ENCODE results near the gene CMPK2. TPM values are rescaled to one million over a fixed set of nuclear protein-coding genes. Genes with fewer than 3 reads are reported as not detected.

Gene CMPK2
- total and polyA plus RNA-seq, 2 experiments from 2014 or later = 0.54 to 0.61 TPM

DNA sequence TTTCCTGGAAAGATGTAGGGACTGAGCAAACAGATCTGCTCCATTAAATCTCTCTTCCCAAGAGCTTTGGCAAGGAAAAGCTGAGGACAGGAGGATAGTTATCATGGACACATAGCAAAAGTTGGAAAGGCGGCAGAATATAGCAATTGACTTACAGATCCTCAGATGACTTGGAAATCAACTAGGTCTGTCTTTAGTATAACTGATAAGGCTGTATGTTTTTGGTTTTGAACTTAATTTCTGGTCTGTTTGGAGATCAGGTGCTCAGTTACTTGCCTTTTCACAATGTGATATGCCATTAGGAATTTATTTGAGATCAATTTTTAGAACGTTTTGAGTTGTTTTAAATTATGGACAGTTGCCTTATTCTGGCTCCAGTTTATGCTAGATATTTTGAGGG, 19.8 kb upstream of the CMPK2 start:
- Histone ChIP-seq H3K4me3 (no peak overlapping the region), H3K27ac (no peak overlapping the region), H3K36me3 (no peaks in the 10 kb centered on the region), H3K9me3 (ENCODE audit: low read depth) (no peaks in the 10 kb centered on the region), H3K27me3 (no peaks in the 10 kb centered on the region), H3K4me1 (ENCODE audit: low read depth) (no peaks in the 10 kb centered on the region)
- TF ChIP-seq, protein P1, sequence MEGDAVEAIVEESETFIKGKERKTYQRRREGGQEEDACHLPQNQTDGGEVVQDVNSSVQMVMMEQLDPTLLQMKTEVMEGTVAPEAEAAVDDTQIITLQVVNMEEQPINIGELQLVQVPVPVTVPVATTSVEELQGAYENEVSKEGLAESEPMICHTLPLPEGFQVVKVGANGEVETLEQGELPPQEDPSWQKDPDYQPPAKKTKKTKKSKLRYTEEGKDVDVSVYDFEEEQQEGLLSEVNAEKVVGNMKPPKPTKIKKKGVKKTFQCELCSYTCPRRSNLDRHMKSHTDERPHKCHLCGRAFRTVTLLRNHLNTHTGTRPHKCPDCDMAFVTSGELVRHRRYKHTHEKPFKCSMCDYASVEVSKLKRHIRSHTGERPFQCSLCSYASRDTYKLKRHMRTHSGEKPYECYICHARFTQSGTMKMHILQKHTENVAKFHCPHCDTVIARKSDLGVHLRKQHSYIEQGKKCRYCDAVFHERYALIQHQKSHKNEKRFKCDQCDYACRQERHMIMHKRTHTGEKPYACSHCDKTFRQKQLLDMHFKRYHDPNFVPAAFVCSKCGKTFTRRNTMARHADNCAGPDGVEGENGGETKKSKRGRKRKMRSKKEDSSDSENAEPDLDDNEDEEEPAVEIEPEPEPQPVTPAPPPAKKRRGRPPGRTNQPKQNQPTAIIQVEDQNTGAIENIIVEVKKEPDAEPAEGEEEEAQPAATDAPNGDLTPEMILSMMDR (IDR thresholded peaks at IDR 0.05; ENCODE audit: low read depth, low read length) = no peak
- DNase-seq (ENCODE audit: low read depth in 1 of 2, low spot score in 1 of 2) = no peak

DNA sequence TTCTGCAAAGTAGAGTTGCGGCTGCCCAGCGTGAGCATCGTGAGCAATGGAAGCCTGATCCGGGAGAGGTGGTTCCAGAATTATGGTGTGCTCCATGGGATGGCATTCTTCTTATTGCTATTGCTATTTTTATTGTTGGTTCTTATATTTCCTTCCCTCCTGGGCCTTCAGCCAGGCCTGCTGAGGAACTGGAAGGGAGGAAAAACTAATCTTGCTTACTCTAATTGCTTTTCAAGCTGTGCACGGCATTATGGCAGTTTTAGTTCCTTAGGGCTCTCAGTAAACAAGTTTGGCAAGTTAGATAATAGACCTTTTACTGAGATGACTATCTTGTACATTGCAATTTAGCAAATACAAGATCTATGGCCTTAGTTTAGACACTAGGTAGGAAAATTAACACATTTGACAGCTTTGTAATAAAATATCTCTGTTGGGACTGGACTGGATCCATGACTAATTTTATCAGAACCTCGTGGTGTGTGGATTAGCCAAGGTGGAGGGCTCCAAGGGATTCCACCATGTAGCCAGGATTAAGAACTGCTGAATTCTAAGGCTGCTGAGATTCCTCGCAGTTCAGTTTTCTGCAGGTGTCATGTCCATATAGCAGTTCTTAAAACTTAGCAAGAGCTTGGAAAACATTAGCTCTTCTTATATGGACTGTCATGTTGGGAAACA, 17.9 kb upstream of the CMPK2 start:
- H3K9me3 ChIP-seq (ENCODE audit: low read depth) = no peaks in the 10 kb centered on the region
- no peak overlapping the region for H3K4me3 ChIP-seq
- TF ChIP-seq, protein P1 (IDR thresholded peaks at IDR 0.05; ENCODE audit: low read depth, low read length) = no peak
- H3K27me3 ChIP-seq = no peaks in the 10 kb centered on the region
- H3K4me1 ChIP-seq (ENCODE audit: low read depth) = no peaks in the 10 kb centered on the region
- no peak overlapping the region for H3K27ac ChIP-seq
- DNase-seq (ENCODE audit: low read depth in 1 of 2, low spot score in 1 of 2) = no peak
- no peaks in the 10 kb centered on the region for H3K36me3 ChIP-seq

DNA sequence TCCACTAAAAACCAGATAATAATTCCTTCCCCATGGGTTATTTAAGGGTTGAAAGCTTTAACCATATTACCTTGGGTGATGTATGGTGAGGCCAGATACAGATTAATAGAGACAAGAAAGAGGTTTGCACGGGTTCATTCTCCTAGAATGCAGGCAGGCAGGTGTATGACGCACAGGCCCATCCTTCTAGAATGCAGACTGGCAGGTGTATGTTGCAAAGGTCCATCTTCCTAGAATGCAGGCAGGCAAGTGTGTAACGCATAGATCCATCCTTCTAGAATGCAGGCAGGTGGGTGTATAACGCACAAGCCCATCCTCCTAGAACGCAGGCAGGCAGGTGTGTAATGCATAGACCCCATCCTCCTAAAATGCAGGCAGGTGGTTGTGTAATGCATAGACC, 15.8 kb upstream of the CMPK2 start:
- no peaks in the 10 kb centered on the region for H3K4me1 ChIP-seq (ENCODE audit: low read depth)
- no peaks in the 10 kb centered on the region for H3K36me3 ChIP-seq
- no peak for DNase-seq (ENCODE audit: low read depth in 1 of 2, low spot score in 1 of 2)
- TF ChIP-seq, protein P1 (IDR thresholded peaks at IDR 0.05; ENCODE audit: low read depth, low read length) = no peak
- H3K27ac ChIP-seq = no peak overlapping the region
- no peaks in the 10 kb centered on the region for H3K9me3 ChIP-seq (ENCODE audit: low read depth)
- no peaks in the 10 kb centered on the region for H3K27me3 ChIP-seq
- no peak overlapping the region for H3K4me3 ChIP-seq

DNA sequence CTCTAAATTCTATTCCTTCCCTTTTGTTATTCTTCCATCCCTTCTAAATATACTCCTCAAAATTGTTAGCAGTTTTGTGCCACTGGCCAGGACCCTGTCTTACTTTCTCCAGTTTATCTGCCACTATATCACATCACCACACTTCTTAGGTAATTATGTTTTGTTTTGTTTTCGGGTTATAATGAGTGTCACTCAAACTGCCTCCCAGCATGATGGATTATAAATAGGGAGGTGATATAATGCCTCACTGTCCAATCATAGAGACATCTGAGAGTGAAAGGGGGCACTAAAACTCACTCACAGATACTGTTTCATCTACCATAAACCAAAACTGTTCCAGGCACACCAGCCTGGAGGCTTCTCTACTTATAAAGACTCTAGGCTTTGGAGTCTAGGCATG, 15.3 kb upstream of the CMPK2 start:
- Histone ChIP-seq H3K9me3 (ENCODE audit: low read depth) (no peaks in the 10 kb centered on the region), H3K36me3 (no peaks in the 10 kb centered on the region), H3K4me1 (ENCODE audit: low read depth) (no peaks in the 10 kb centered on the region), H3K27me3 (no peaks in the 10 kb centered on the region), H3K27ac (no peak overlapping the region), H3K4me3 (no peak overlapping the region)
- DNase-seq (ENCODE audit: low read depth in 1 of 2, low spot score in 1 of 2) = no peak
- TF ChIP-seq, protein P1 (IDR thresholded peaks at IDR 0.05; ENCODE audit: low read depth, low read length) = no peak

DNA sequence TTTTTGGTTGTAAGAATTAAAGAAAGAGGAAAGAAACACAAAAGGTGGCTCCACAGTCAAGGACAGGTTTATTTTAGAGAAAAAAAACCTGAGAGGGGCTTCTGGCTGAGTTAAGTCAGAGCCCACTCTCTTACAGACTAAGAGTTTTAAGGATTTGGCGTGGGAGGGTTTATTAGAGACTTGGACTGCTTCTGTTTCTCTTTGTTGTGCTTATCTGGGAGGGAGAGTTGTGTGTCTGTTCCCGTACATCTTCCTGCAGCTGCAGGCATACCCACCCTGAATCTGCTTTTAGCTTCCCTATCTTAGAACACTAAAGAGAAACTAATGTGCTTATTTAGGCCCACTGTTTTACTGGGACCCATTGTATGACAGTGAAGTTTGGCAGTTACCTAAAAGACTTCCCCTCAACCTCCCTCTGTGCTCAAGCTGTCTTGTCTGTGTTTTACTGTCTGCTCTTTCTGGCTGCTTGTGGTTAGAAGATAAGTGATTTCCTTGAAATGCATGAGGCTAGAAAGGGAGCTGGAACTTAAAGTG, 14.6 kb upstream of the CMPK2 start:
- Histone ChIP-seq H3K9me3 (ENCODE audit: low read depth) (no peaks in the 10 kb centered on the region), H3K36me3 (no peaks in the 10 kb centered on the region), H3K4me1 (ENCODE audit: low read depth) (no peaks in the 10 kb centered on the region), H3K27me3 (no peaks in the 10 kb centered on the region), H3K27ac (no peak overlapping the region), H3K4me3 (no peak overlapping the region)
- DNase-seq (ENCODE audit: low read depth in 1 of 2, low spot score in 1 of 2) = peak in 1 of 2 donors; percentile 27
- TF ChIP-seq, protein P1 (IDR thresholded peaks at IDR 0.05; ENCODE audit: low read depth, low read length) = no peak
